Sciatic nerve (tissue), 2 donors: ENCODE measurements around the gene GARIN5A. TPM values are rescaled to one million over a fixed set of nuclear protein-coding genes. Genes with fewer than 3 reads are reported as not detected.

ENCODE experiments used
- ATAC-seq: fragments of 200-7000 bp; cut with Tn5 transposase; one replicate; pipeline ENCODE4 v1.9.1; 2020; ENCODE audit warnings: mild to moderate bottlenecking, moderate library complexity
- DNase-seq: peaks from one replicate; pipeline ENCODE4 v3.0.0-alpha.2; 2020; ENCODE audit warnings: low spot score
- intact Hi-C: fragments of 100-400 bp; cut with DNase I; formaldehyde crosslinking; loops from one replicate; pipeline ENCODE4 v1.14.2; 2022
- total RNA-seq: library from RNA; stranded (reverse); fragmentation: NEBNext Ultra II Directional; extraction: Animal tissue kit (Norgen Biotek cat#: 25700); gene quantifications from one replicate; pipeline ENCODE4 v1.2.1, GENCODE V29; 2021
- donor health status: DM: no; HTN: no; CAD: no.
- donor health status: DM: no; HTN: no; CAD: no.

The GARIN5A gene
- total RNA-seq, 1 donor from 2014 or later = 0.45 TPM

- no peak for DNase-seq
- intact Hi-C loops = no loop called here
- ATAC-seq = no peak
Measured at GRCh38 chr19:50510121-50510670, 33.5 kb upstream of the GARIN5A start.

GRCh38 chr19:50509366-50509765 lies 32.7 kb upstream of the GARIN5A start:
- intact Hi-C loops = no loop called here
- DNase-seq (no peak), ATAC-seq (no peak)

- intact Hi-C loops = no loop called here
- ATAC-seq (no peak), DNase-seq (no peak)
Measured at GRCh38 chr19:50508843-50509190, 32.2 kb upstream of the GARIN5A start.

GRCh38 chr19:50507376-50507775 lies 30.7 kb upstream of the GARIN5A start:
- ATAC-seq (no peak), DNase-seq (no peak)

GRCh38 chr19:50506700-50507099 lies 30.1 kb upstream of the GARIN5A start:
- ATAC-seq (no peak), DNase-seq (no peak)
- intact Hi-C loops = no loop called here

More at GRCh38 chr19:50507376-50507775, 30.7 kb upstream of the GARIN5A start:
- intact Hi-C loops = no loop called here

GRCh38 chr19:50505856-50506611 lies 29.4 kb upstream of the GARIN5A start:
- DNase-seq (no peak), ATAC-seq (no peak)
- intact Hi-C loops = no loop called here

- no peak for DNase-seq
- intact Hi-C loops = no loop called here
- peak; percentile 7 for ATAC-seq
Measured at GRCh38 chr19:50501568-50502475, 25.2 kb upstream of the GARIN5A start.

GRCh38 chr19:50501186-50501567 lies 24.5 kb upstream of the GARIN5A start:
- intact Hi-C loops = no loop called here
- DNase-seq (no peak), ATAC-seq (no peak)

- DNase-seq (no peak), ATAC-seq (no peak)
- intact Hi-C loops = no loop called here
Measured at GRCh38 chr19:50500753-50501151, 24.1 kb upstream of the GARIN5A start.

GRCh38 chr19:50500060-50500752 lies 23.6 kb upstream of the GARIN5A start:
- DNase-seq (no peak), ATAC-seq (peak; percentile 13)
- intact Hi-C loops = no loop called here

- intact Hi-C loops = no loop called here
- DNase-seq (no peak), ATAC-seq (no peak)
Measured at GRCh38 chr19:50498219-50499056, 21.8 kb upstream of the GARIN5A start.

- DNase-seq = no peak
- intact Hi-C loops = no loop called here
- peak; percentile 6 for ATAC-seq
Measured at GRCh38 chr19:50497022-50497405, 20.4 kb upstream of the GARIN5A start.

- intact Hi-C loops = no loop called here
- ATAC-seq = peak; percentile 92
- peak; percentile 78 for DNase-seq
Measured at GRCh38 chr19:50496189-50497021, 19.8 kb upstream of the GARIN5A start.

GRCh38 chr19:50495020-50495531 lies 18.4 kb upstream of the GARIN5A start:
- intact Hi-C loops = no loop called here
- DNase-seq (no peak), ATAC-seq (no peak)

- no peak for DNase-seq
- intact Hi-C loops = no loop called here
- no peak for ATAC-seq
Measured at GRCh38 chr19:50494186-50495019, 17.8 kb upstream of the GARIN5A start.

- no peak for DNase-seq
- ATAC-seq = no peak
- intact Hi-C loops = no loop called here
Measured at GRCh38 chr19:50493171-50493570, 16.5 kb upstream of the GARIN5A start.
